Thyroid gland (tissue), 4 donors: ENCODE data around the gene BRAF. TPM values are rescaled to one million over a fixed set of nuclear protein-coding genes. Genes with fewer than 3 reads are reported as not detected.
"Not testable (repeated sequence)": the region's sequence is repeated elsewhere in the genome, so short reads cannot be mapped to it uniquely, and the experiment has no call there.

Source experiments
- DNase-seq, 2 donors: peaks; one replicate each; pipeline ENCODE4 v3.0.0-alpha.2; 2019
- H3K27ac ChIP-seq, 3 donors: fragments of 200-600 bp; sonication (generic); 1 replicate in 2 of 3; 2 replicates in 1 of 3; pipeline ENCODE4 v1.5.1; 2016 to 2019; ENCODE audit warnings: mild to moderate bottlenecking in 1 of 3, moderate library complexity in 1 of 3
- H3K27me3 ChIP-seq: fragments of 200-600 bp; sonication (generic); one replicate; pipeline ENCODE4 v1.5.1; 2019
- H3K36me3 ChIP-seq, 2 donors: fragments of 200-600 bp; sonication (generic); one replicate each; pipeline ENCODE4 v1.5.1; 2016 to 2019
- H3K4me1 ChIP-seq, 2 donors: fragments of 200-600 bp; sonication (generic); one replicate each; pipeline ENCODE4 v1.5.1; 2017 to 2019
- H3K4me3 ChIP-seq, 3 donors: fragments of 200-600 bp; sonication (generic); replicated peaks in 1 of 3; 1 replicate in 2 of 3; 2 replicates in 1 of 3; pipeline ENCODE4 v1.5.1; 2016; ENCODE audit warnings: mild to moderate bottlenecking in 1 of 3
- H3K9me3 ChIP-seq: fragments of 200-600 bp; sonication (generic); one replicate; pipeline ENCODE4 v1.5.1; 2017
- CTCF ChIP-seq, 6 experiments: fragments of 200-600 bp in 3 of 6; fragments of 450-650 bp in 3 of 6; sonication (generic) in 3 of 6; IDR thresholded peaks; one replicate each; pipeline ENCODE4 v1.5.1; 2016 to 2019; ENCODE audit warnings: antibody characterized with exemption in 6 of 6, mild to moderate bottlenecking in 2 of 6, inconsistent platforms in 1 of 6, moderate library complexity in 1 of 6
- POLR2A ChIP-seq, 2 donors: fragments of 450-650 bp; IDR thresholded peaks; one replicate each; pipeline ENCODE4 v1.6.1; 2017; ENCODE audit warnings: antibody characterized with exemption in 2 of 2, mild to moderate bottlenecking in 2 of 2, moderate library complexity in 1 of 2
- WGBS, 2 donors: methylation state at CpG; one replicate each; pipeline ENCODE4 v1.1.5; 2017; 5-methylcytosine and 5-hydroxymethylcytosine counted together
- intact Hi-C: fragments of 100-400 bp; cut with DNase I; formaldehyde crosslinking; loops from one replicate; pipeline ENCODE4 v1.15.1; 2023
- total RNA-seq, 4 donors: library from RNA; depleted of rRNA; stranded (reverse); fragments of >200 nt; gene quantifications; one replicate each; pipeline ENCODE4 v1.2.3, GENCODE V29; 2016

The BRAF gene
- total RNA-seq, 4 donors from 2014 or later, result 71.5 to 135 (median 102) TPM

GRCh38 chr7:140714331-140715040 is 210.2 kb downstream of the BRAF start:
- no peak for DNase-seq
- TF ChIP-seq CTCF (IDR thresholded peaks at IDR 0.05), result no peak
- TF ChIP-seq POLR2A (IDR thresholded peaks at IDR 0.05), result no peak
- Histone ChIP-seq H3K36me3 (no peaks in the 10 kb centered on the region), H3K4me1 (peaks cover 26 to 46% of the 10 kb centered on the region in 2 donors), H3K9me3 (no peaks in the 10 kb centered on the region), H3K27ac (no peak overlapping the region), H3K27me3 (no peaks in the 10 kb centered on the region), H3K4me3 (no peak overlapping the region)
- 88 to 90% methylated on average over 10 of the region's 10 CpGs for WGBS, 2 donors
- intact Hi-C loops, result no loop called here

DNA sequence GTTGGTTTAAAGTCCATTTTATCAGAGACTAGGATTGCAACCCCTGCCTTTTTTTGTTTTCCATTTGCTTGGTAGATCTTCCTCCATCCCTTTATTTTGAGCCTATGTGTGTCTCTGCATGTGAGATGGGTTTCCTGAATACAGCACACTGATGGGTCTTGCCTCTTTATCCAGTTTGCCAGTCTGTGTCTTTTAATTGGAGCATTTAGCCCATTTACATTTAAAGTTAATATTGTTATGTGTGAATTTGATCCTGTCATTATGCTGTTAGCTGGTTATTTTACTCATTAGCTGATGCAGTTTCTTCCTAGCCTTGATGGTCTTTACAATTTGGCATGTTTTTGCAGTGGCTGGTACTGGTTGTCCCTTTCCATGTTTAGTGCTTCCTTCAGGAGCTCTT is 212.3 kb downstream of the BRAF start:
- H3K4me3 ChIP-seq, intact Hi-C loops, DNase-seq, H3K36me3 ChIP-seq, H3K9me3 ChIP-seq, H3K27ac ChIP-seq, H3K27me3 ChIP-seq: not testable (repeated sequence)
- H3K4me1 ChIP-seq, result peaks cover 11 to 32% of the 10 kb centered on the region in 2 donors

- intact Hi-C loops, H3K27ac ChIP-seq, H3K4me3 ChIP-seq, H3K4me1 ChIP-seq, H3K27me3 ChIP-seq, DNase-seq, H3K9me3 ChIP-seq: not testable (repeated sequence)
- 95 to 97% methylated on average over 4 of the region's 4 CpGs for WGBS, 2 donors
- peaks cover 9 to 14% of the 10 kb centered on the region in 2 donors for H3K36me3 ChIP-seq
These were observed 216.0 kb downstream of the BRAF start for GRCh38 chr7:140708764-140709163.

DNA sequence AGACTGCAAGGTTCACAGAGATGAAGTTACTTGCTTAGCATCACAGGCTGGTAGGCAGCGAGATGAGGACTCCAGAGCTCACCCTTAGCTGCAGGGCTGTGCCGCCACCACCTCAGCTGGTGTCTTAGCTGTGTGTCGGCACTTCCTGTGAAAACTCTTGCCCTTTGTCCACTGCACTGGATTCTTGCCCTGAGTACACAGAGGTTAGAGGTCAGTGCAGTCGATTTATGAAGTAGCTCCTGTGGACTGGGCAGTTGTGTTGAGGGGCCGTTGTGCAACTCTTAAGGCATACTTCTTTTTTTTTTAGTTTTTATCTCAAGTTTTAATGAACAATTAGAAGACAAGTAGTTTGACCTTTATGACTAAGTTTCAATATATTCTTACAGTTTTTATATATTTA is 217.6 kb downstream of the BRAF start:
- Histone ChIP-seq H3K27me3 (no peaks in the 10 kb centered on the region), H3K27ac (no peak overlapping the region), H3K9me3 (no peaks in the 10 kb centered on the region), H3K4me3 (no peak overlapping the region), H3K4me1 (peaks cover 3 to 6% of the 10 kb centered on the region in 2 donors), H3K36me3 (peaks cover 9 to 14% of the 10 kb centered on the region in 2 donors)
- intact Hi-C loops, result no loop called here
- no peak for DNase-seq
- no peak for TF ChIP-seq CTCF (IDR thresholded peaks at IDR 0.05)
- no peak for TF ChIP-seq POLR2A (IDR thresholded peaks at IDR 0.05)
- 78 to 84% methylated on average over 5 of the region's 5 CpGs for WGBS, 2 donors

DNA sequence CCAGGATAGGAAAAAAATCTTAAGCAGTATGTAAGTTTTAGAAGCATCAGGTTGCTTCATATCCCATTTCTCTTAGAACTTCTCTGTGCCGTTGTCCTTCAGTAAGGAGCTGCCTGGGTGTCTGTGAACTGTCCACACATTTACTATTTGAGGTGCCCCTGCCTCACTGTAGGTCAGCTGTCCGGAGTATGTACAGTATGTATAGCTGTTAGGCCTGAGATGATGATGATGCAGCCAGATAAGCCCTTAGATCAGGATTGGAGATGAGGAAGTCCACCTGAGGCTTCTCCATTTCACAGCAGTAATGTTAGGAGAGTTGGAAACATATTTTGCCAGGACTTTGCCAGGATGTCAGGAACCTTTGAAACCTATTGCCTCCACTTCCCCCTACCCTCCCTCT is 220.5 kb downstream of the BRAF start:
- no peaks in the 10 kb centered on the region for H3K27me3 ChIP-seq
- H3K9me3 ChIP-seq, result no peaks in the 10 kb centered on the region
- TF ChIP-seq CTCF (IDR thresholded peaks at IDR 0.05) (no peak), POLR2A (IDR thresholded peaks at IDR 0.05) (no peak)
- H3K4me1 ChIP-seq, result peaks cover 4 to 6% of the 10 kb centered on the region in 2 donors
- no peak overlapping the region for H3K4me3 ChIP-seq
- no peak overlapping the region for H3K27ac ChIP-seq
- intact Hi-C loops, result no loop called here
- no peak for DNase-seq
- 97 to 100% methylated on average over 2 of the region's 2 CpGs for WGBS, 2 donors
- H3K36me3 ChIP-seq, result peaks cover 9 to 14% of the 10 kb centered on the region in 2 donors

DNA sequence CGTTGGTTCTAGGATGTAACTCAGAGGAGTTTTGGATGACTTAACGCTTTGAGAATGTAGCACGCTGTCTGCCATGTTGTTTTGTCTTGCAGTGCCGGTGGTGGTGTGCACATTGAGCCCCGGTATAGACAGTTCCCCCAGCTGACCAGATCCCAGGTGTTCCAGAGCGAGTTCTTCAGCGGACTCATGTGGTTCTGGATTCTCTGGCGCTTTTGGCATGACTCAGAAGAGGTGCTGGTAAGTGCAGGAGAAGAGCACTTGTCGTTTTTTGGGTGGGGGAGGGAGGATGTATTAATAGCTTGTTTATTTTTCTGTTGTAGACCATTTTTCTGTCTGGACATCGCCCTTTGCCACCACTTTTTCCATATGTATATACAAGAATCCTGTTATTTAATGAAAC is 222.0 kb downstream of the BRAF start:
- whole genome bisulfite sequencing, 2 donors, result 80 to 87% methylated on average over 10 of the region's 10 CpGs
- H3K27me3 ChIP-seq, result no peaks in the 10 kb centered on the region
- peak in 1 of 2 donors; percentile 29 for DNase-seq
- peaks cover 9 to 18% of the 10 kb centered on the region in 2 donors for H3K4me1 ChIP-seq
- H3K27ac ChIP-seq, result no peak overlapping the region
- H3K9me3 ChIP-seq, result no peaks in the 10 kb centered on the region
- TF ChIP-seq POLR2A (IDR thresholded peaks at IDR 0.05), result no peak
- no peak for TF ChIP-seq CTCF (IDR thresholded peaks at IDR 0.05)
- H3K36me3 ChIP-seq, result peaks cover 9 to 14% of the 10 kb centered on the region in 2 donors
- no peak overlapping the region for H3K4me3 ChIP-seq
- intact Hi-C loops, result no loop called here
